HepG2 (cell line): ENCODE measurements around the gene CEP68. TPM values are rescaled to one million over a fixed set of nuclear protein-coding genes. Genes with fewer than 3 reads are reported as not detected.
A peak's percentile ranks its signal among the peaks of the same experiment; 100 is the strongest.

Experiments used
- HNRNPLL ChIP-seq: fragments of 200-400 bp; formaldehyde crosslinking; IDR thresholded peaks from 2 replicates; pipeline ENCODE4 v1.6.1; 2017; ENCODE audit warnings: mild to moderate bottlenecking, low read depth, low read length; ENCODE audit not compliant: poor library complexity, severe bottlenecking
- HNRNPUL1 ChIP-seq: fragments of 200-400 bp; formaldehyde crosslinking; IDR thresholded peaks from 2 replicates; pipeline ENCODE4 v1.6.1; 2017; ENCODE audit warnings: low read depth, mild to moderate bottlenecking, low read length, moderate library complexity
- RXRB ChIP-seq: IDR thresholded peaks from 2 replicates; pipeline ENCODE4 v1.6.1; 2016; ENCODE audit warnings: borderline replicate concordance, missing genetic modification reagents, missing compliant biosample characterization
- SRF ChIP-seq: IDR thresholded peaks from 2 replicates; pipeline ENCODE4 v1.6.1; 2011; ENCODE audit warnings: mild to moderate bottlenecking, low read depth, low read length, moderate library complexity
- ZKSCAN1 ChIP-seq: fragments of 150-350 bp; IDR thresholded peaks from 2 replicates; pipeline ENCODE4 v1.6.1; 2014; ENCODE audit warnings: low read length
- ZNF121 ChIP-seq: sonication (generic); formaldehyde crosslinking; IDR thresholded peaks from 2 replicates; pipeline ENCODE4 v1.5.0; 2020; ENCODE audit warnings: mild to moderate bottlenecking, missing genetic modification reagents
- ZNF225 ChIP-seq: sonication (generic); formaldehyde crosslinking; IDR thresholded peaks from 2 replicates; pipeline ENCODE4 v1.4.0; 2020; ENCODE audit warnings: mild to moderate bottlenecking, missing genetic modification reagents
- ZNF546 ChIP-seq: sonication (generic); formaldehyde crosslinking; conservative IDR thresholded peaks from 2 replicates; pipeline ENCODE4 v1.8.1; 2023; ENCODE audit warnings: mild to moderate bottlenecking, missing genetic modification reagents
- ZNF703 ChIP-seq: sonication (generic); formaldehyde crosslinking; IDR thresholded peaks from 2 replicates; pipeline ENCODE4 v1.5.1; 2020; ENCODE audit warnings: missing genetic modification reagents, mild to moderate bottlenecking, moderate library complexity, borderline replicate concordance
- ZNF816 ChIP-seq: sonication (generic); formaldehyde crosslinking; IDR thresholded peaks from 2 replicates; pipeline ENCODE4 v1.8.0; 2022; ENCODE audit warnings: missing genetic modification reagents, mild to moderate bottlenecking, borderline replicate concordance
- polyA plus RNA-seq, 8 experiments: library from polyadenylated mRNA; depleted of rRNA in 3 of 8; stranded (reverse) in 7 of 8; unstranded in 1 of 8; fragments of >200 nt; fragmentation: Illumina TruSeq in 4 of 8; extraction: Trizol in 4 of 8; gene quantifications; 2 replicates each; pipeline versions ENCODE4 v1.2.1 to v1.2.3, GENCODE V29; 2011 to 2016; ENCODE audit warnings: low read depth in 4 of 8, missing spikeins in 1 of 8, mixed read lengths in 1 of 8; ENCODE audit not compliant: insufficient read depth in 1 of 8
- total RNA-seq, 5 experiments: library from RNA; depleted of rRNA; stranded (reverse); fragments of >200 nt; fragmentation: Illumina TruSeq; extraction: Trizol; gene quantifications; 2 replicates each; pipeline ENCODE4 v1.2.3, GENCODE V29; 2016; ENCODE audit warnings: low read depth in 1 of 5
- TF ChIP-seq, protein P1 (sequence below): sonication (generic); formaldehyde crosslinking; IDR thresholded peaks from 2 replicates; pipeline ENCODE4 v1.4.0; 2020; ENCODE audit warnings: missing genetic modification reagents
- TF ChIP-seq, protein P2 (sequence below): sonication (generic); formaldehyde crosslinking; IDR thresholded peaks from 2 replicates; pipeline ENCODE4 v1.4.0; 2020; ENCODE audit warnings: mild to moderate bottlenecking, missing genetic modification reagents
- TF ChIP-seq, protein P3 (sequence below): IDR thresholded peaks from 2 replicates; pipeline ENCODE4 v1.6.1; 2016; ENCODE audit warnings: mild to moderate bottlenecking, missing biosample characterization, missing genetic modification reagents
- TF ChIP-seq, protein P4 (sequence below): sonication (generic); formaldehyde crosslinking; IDR thresholded peaks from 2 replicates; pipeline ENCODE4 v1.5.1; 2020; ENCODE audit warnings: mild to moderate bottlenecking, missing genetic modification reagents, borderline replicate concordance
- TF ChIP-seq, protein P5 (sequence below): IDR thresholded peaks from 2 replicates; pipeline ENCODE4 v1.6.1; 2018; ENCODE audit warnings: missing genetic modification reagents, mild to moderate bottlenecking, missing compliant biosample characterization

Gene CEP68
- total and polyA plus RNA-seq, 2 of the 13 experiments (the other 11 are each of a cell fraction or from before 2014, with no cell fraction given) = 5.7 to 9.3 TPM

DNA sequence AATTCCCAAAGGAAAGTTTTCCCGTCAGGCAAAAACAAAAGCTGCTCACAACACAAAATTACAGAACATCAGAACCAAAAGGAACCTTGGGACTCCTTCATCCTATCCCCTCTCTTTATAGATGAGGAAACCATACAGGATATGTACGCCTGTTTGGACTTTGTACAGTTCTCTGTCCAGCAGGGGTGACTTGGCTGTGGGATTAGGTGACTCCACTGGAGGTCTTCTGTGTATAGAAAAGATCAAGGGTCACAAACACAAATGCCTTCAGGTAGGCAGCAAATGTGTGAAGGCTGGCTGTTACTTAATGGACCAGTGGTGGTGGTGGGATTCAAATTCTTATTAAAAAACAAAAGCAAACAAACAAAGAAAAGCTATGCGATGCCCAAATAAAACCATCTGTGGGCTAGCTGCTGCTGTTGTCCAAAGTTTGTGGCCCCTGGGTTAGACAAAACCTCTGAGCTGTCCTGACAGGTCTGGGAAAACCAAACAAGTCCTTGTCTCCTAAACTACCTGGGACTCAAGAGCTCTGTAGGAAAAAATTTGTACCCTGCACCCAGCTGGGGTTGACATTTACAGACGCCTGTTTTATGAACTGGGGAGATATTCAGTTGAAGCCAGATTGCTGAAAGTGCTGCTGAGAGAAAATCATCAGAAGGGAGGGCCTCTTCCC lies 1.3 kb upstream of the CEP68 start (continued):
- TF ChIP-seq HNRNPUL1 (no peak), ZNF121 (CRISPR knock-in tag) (no peak), ZNF703 (CRISPR knock-in tag) (no peak), HNRNPLL (no peak), SRF (no peak), ZKSCAN1 (no peak), ZNF546 (CRISPR knock-in tag) (no peak), ZNF225 (CRISPR knock-in tag) (no peak), RXRB (CRISPR knock-in tag) (0 out of 2 replicates have a peak, but pooled peaks have one; percentile 23), ZNF816 (CRISPR knock-in tag) (no peak)
- TF ChIP-seq, protein P1, sequence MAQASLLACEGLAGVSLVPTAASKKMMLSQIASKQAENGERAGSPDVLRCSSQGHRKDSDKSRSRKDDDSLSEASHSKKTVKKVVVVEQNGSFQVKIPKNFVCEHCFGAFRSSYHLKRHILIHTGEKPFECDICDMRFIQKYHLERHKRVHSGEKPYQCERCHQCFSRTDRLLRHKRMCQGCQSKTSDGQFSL (CRISPR knock-in tag) = no peak
- TF ChIP-seq, protein P2, sequence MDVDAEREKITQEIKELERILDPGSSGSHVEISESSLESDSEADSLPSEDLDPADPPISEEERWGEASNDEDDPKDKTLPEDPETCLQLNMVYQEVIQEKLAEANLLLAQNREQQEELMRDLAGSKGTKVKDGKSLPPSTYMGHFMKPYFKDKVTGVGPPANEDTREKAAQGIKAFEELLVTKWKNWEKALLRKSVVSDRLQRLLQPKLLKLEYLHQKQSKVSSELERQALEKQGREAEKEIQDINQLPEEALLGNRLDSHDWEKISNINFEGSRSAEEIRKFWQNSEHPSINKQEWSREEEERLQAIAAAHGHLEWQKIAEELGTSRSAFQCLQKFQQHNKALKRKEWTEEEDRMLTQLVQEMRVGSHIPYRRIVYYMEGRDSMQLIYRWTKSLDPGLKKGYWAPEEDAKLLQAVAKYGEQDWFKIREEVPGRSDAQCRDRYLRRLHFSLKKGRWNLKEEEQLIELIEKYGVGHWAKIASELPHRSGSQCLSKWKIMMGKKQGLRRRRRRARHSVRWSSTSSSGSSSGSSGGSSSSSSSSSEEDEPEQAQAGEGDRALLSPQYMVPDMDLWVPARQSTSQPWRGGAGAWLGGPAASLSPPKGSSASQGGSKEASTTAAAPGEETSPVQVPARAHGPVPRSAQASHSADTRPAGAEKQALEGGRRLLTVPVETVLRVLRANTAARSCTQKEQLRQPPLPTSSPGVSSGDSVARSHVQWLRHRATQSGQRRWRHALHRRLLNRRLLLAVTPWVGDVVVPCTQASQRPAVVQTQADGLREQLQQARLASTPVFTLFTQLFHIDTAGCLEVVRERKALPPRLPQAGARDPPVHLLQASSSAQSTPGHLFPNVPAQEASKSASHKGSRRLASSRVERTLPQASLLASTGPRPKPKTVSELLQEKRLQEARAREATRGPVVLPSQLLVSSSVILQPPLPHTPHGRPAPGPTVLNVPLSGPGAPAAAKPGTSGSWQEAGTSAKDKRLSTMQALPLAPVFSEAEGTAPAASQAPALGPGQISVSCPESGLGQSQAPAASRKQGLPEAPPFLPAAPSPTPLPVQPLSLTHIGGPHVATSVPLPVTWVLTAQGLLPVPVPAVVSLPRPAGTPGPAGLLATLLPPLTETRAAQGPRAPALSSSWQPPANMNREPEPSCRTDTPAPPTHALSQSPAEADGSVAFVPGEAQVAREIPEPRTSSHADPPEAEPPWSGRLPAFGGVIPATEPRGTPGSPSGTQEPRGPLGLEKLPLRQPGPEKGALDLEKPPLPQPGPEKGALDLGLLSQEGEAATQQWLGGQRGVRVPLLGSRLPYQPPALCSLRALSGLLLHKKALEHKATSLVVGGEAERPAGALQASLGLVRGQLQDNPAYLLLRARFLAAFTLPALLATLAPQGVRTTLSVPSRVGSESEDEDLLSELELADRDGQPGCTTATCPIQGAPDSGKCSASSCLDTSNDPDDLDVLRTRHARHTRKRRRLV (CRISPR knock-in tag) = no peak
- TF ChIP-seq, protein P3, sequence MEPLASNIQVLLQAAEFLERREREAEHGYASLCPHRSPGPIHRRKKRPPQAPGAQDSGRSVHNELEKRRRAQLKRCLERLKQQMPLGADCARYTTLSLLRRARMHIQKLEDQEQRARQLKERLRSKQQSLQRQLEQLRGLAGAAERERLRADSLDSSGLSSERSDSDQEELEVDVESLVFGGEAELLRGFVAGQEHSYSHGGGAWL (CRISPR knock-in tag) = no peak
- TF ChIP-seq, protein P4, sequence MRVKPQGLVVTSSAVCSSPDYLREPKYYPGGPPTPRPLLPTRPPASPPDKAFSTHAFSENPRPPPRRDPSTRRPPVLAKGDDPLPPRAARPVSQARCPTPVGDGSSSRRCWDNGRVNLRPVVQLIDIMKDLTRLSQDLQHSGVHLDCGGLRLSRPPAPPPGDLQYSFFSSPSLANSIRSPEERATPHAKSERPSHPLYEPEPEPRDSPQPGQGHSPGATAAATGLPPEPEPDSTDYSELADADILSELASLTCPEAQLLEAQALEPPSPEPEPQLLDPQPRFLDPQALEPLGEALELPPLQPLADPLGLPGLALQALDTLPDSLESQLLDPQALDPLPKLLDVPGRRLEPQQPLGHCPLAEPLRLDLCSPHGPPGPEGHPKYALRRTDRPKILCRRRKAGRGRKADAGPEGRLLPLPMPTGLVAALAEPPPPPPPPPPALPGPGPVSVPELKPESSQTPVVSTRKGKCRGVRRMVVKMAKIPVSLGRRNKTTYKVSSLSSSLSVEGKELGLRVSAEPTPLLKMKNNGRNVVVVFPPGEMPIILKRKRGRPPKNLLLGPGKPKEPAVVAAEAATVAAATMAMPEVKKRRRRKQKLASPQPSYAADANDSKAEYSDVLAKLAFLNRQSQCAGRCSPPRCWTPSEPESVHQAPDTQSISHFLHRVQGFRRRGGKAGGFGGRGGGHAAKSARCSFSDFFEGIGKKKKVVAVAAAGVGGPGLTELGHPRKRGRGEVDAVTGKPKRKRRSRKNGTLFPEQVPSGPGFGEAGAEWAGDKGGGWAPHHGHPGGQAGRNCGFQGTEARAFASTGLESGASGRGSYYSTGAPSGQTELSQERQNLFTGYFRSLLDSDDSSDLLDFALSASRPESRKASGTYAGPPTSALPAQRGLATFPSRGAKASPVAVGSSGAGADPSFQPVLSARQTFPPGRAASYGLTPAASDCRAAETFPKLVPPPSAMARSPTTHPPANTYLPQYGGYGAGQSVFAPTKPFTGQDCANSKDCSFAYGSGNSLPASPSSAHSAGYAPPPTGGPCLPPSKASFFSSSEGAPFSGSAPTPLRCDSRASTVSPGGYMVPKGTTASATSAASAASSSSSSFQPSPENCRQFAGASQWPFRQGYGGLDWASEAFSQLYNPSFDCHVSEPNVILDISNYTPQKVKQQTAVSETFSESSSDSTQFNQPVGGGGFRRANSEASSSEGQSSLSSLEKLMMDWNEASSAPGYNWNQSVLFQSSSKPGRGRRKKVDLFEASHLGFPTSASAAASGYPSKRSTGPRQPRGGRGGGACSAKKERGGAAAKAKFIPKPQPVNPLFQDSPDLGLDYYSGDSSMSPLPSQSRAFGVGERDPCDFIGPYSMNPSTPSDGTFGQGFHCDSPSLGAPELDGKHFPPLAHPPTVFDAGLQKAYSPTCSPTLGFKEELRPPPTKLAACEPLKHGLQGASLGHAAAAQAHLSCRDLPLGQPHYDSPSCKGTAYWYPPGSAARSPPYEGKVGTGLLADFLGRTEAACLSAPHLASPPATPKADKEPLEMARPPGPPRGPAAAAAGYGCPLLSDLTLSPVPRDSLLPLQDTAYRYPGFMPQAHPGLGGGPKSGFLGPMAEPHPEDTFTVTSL (CRISPR knock-in tag) = no peak; the same call in 1 of the 2 replicates
- TF ChIP-seq, protein P5, sequence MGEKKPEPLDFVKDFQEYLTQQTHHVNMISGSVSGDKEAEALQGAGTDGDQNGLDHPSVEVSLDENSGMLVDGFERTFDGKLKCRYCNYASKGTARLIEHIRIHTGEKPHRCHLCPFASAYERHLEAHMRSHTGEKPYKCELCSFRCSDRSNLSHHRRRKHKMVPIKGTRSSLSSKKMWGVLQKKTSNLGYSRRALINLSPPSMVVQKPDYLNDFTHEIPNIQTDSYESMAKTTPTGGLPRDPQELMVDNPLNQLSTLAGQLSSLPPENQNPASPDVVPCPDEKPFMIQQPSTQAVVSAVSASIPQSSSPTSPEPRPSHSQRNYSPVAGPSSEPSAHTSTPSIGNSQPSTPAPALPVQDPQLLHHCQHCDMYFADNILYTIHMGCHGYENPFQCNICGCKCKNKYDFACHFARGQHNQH (CRISPR knock-in tag) = no peak
